Left colon (tissue), 2 donors: Measurements from ENCODE around the gene AGPAT4. TPM values are rescaled to one million over a fixed set of nuclear protein-coding genes. Genes with fewer than 3 reads are reported as not detected.

Experiments used
- ATAC-seq: fragments of 200-7000 bp; cut with Tn5 transposase; one replicate; pipeline ENCODE4 v1.9.1; 2020; ENCODE audit warnings: mild to moderate bottlenecking, moderate library complexity
- DNase-seq, 2 donors: peaks; one replicate each; pipeline ENCODE4 v3.0.0-alpha.2; 2020
- intact Hi-C, 2 donors: fragments of 100-400 bp; cut with DNase I in 1 of 2; cut with micrococcal nuclease in 1 of 2; formaldehyde crosslinking; loops; one replicate each; pipeline versions ENCODE4 v1.11.2 to v1.14.0; 2022; cut with DNase I, micrococcal nuclease
- total RNA-seq, 2 donors: library from RNA; stranded (reverse); fragmentation: NEBNext Ultra II Directional; extraction: Animal tissue kit (Norgen Biotek cat#: 25700); gene quantifications; one replicate each; pipeline ENCODE4 v1.2.1, GENCODE V29; 2021
- donor health status: DM: no; HTN: no; CAD: no.
- donor health status: DM: yes; HTN: yes; CAD: no.

AGPAT4 gene
- total RNA-seq, 2 donors from 2014 or later: 9.5 to 9.8 TPM

DNA sequence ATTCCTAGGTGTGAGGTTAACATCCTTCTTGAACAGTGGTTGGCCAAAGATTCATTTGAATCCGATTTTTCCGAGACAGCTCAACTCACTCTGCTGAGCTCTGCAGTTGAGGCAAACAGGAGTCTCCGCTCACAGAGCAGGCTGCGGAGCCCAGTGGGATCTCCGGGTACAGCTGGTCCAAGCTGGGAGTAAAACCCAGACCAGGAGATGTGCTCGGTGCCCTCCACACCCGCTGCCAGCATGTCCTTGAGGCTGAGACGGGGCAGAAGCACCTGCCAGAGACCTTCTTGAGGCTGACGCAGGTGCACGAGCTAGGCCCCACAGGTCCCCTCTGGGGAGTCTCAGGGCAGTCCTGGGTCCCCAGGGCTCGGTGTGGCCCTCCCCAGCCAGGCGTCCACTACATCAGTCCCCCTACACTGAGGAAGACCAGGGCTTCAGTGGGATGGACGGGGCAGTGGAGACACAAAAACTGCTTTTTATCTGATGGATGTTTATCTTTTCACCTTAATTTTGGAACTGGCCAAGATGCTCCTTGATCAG is 119.0 kb downstream of the AGPAT4 start:
- intact Hi-C loops: no loop called here
- no peak for ATAC-seq
- no peak for DNase-seq

DNA sequence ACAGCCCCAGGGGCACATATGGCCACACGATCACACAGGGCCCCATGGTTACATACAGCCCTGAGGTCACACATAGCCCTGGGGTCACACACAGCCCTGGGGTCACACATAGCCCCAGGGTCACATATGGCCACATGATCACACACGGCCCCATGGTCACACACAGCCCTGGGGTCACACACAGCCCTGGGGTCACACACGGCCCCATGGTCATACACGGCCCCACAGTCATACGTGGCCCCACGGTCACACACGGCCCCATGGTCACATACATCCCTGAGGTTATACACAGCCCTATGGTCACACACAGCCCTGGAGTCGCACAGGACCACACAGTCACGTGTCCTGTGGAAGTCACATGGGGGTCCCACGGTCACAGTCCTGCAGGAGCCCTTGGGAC is 120.1 kb downstream of the AGPAT4 start:
- ATAC-seq: no peak

DNA sequence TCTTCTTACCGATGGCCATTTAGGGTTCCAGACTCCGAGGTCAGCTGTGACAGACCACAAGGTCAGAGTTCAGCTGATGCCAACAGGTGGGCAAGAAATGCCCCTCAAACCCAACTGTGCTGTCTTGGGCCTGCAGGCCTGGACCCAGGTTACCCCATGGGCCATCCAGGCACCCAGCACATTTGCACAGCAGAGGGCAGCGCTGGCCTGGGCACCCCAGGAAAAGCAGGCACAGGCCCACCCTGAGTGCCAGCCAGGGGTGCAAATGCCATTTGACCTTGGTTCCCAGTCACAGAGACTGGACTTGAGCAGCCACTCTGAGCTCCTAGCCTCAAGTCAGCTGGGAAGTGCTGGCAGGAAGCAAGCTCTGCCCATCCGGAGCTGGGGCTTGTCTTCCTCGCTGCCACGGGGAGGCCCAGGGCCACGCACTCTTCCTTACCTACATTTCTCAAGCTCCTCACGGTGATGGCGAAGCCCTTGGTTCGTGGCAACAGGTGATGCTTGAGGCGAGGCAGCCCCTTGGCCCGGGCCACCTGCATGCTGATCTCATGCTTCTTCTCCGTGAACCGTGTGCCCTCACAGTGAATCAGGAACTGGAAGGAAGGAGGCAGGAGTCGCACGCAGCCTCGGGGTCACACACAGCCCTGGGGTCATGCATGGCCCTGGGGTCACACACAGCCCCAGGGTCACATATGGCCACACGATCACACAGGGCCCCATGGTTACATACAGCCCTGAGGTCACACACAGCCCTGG is 120.8 kb downstream of the AGPAT4 start:
- DNase-seq (no peak), ATAC-seq (peak; percentile 37)
- intact Hi-C loops: no loop called here

More for the DNA sequence above, 120.1 kb downstream of the AGPAT4 start:
- no peak for DNase-seq
- intact Hi-C loops: no loop called here

DNA sequence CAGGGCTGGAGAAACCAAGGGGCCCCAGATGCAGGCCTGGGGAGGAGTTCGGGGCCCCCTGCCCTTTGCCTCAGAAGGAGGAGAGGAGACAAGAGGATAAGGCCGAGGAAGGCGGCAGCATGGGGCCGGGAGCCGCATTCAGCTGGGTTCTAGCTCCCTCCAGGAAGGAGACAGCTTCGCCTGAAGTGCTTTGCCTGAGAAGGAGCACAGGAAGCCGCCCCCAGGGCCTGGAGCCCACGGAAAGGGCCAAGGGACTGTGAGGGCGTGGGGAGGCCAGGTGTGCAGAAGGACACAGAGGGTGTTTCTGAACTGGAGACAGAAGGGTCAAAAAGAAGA is 121.4 kb downstream of the AGPAT4 start:
- DNase-seq (no peak), ATAC-seq (no peak)
- intact Hi-C loops: no loop called here

DNA sequence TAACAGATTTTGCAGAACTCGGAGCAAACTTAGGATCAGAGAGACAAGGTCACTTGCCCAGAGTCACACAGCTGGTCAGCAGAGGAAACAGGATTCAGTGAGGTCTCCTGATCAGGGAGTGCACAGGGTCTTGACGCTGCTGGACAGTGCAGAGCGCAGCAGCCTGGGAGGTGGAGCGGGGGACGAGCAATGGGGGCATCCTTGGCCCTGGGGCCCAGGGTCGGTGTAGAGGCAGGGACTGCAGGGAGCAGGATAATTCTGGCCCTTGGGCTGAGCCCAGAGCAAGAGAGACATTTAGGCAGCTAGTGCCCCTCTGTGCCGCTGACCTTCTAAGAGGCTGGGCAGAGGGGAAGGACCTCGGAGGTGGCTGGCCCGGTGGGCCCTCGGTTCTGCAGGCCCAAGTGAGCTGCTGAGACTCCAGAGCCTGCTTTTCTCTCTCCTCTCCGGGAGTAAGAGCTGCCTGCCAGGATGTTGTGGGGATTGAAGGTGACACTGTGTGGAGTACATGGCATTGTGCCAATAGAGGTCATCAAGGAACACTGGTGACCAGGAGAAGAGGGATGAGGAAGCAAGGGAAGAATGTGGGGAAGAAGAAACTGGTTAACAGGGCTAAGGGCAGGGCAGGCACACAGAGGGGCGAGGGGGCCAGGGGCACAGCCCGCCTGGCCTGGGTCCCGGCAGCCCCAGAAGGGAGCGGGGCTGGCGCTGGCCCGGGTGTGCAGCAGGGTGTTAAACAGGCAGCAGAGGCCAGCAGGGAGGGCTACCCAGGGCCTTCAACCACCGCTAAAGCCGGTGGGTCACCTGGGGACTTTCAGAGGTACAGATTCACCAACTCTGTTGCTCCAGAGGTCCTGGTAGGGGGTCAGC is 122.0 kb downstream of the AGPAT4 start:
- ATAC-seq (no peak), DNase-seq (no peak)
- intact Hi-C loops: no loop called here

DNA sequence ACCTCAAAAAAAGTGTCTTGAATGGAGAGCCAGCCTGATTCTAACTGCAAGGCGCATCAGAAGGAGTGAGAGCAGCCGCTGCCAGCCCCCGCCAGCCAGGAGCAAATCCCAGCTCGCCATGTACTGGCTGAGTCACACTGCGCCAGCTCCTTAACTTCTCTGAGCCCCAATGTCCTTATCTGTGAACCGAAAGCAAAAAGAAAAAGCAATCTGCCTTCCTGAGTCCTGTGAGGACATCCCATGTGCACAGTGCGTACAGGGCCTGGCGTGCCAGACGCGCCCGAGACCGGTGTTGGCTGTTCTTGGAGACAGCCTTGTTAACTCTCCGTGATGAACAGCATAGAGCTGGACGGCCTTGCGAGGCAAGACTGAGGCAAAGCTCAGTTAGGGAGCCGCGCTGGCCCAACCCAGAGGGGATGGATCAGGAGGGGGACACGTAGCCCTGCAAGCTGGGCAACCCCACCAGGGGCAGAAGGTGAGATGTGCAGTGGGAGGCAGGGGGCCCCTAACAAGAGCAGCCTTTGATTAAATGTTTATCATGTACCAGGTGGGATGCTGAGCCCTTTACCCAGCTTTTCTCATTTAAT is 122.7 kb downstream of the AGPAT4 start:
- DNase-seq (no peak), ATAC-seq (no peak)
- intact Hi-C loops: no loop called here

DNA sequence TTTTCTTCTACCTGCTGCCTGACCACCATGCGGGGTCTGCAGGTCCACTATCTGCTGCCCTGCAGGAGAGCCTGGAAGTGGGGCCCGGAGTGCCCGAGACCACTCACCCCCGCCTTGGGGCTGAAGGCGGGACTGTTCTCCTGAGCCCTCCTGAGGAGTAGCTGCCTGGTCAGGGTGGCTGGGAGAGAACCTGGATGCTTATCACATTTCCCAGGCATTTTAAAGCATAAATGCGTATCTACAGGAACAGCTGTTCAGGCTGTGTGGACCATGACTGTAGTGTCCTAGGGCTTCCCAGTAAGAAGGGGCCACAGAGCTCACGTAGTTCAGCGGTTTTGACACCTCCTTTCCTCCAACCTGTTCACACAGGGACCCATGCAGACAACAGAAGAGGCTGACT is 123.3 kb downstream of the AGPAT4 start:
- intact Hi-C loops: no loop called here
- DNase-seq: no peak

DNA sequence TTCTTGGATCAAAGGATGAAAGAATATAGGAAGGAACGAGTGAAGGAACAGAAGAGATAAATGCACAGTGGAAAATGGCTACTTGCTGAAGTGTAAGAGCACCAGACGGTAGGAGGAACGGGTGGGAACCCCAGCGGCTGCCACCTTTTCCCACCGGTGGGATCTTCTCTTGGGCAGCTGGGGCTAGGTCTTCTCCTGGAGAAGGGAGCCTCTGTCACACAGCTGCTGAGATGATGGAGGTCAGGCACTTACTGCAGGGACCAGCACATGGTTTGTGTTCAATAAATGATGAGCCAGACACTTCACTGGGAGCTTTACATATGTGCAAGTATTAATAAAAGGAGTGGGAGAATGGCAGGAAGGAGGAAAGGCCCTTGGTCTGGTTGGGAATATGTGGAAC is 123.7 kb downstream of the AGPAT4 start:
- ATAC-seq: no peak
- DNase-seq: no peak
- intact Hi-C loops: no loop called here

More for the DNA sequence above, 123.3 kb downstream of the AGPAT4 start:
- ATAC-seq: no peak

DNA sequence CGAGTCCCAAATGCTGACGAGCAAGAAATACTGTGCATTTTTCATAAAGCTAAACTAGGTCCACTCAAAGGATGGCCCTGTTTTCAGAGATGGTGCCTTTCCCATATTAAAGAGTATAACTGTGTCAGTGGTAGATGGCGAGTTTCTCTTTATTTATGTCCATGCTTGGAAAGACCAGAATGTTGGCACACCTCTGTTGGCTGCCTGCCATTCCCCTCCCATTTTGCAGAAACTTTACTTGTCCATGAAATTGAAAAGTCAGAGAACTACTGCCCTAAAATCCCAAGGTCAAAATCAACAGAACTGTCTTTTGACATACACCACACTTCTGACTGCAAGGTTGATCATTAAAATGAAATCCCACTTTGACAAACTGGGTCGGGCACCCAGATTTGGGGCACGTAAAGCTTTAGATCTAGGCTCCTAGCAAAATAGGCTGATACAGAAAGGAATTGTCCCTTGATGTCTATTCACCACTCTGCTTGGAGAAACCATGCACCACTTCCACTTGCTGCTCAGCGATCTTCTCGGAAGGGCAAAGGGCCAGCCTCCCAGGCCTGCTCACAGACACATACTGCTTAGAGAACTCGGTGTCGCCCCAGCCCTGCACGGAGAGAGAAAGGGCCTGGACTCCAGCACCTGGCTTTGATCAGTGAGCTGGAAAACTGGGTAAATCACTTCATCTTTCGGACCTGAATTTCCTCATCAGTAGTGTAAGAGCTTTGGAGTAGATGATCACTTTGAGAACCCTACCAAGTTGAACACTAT is 130.0 kb downstream of the AGPAT4 start:
- ATAC-seq (no peak), DNase-seq (no peak)
- intact Hi-C loops: loop anchor here in 1 of 2 donors (10.0 kb wide), 1 partner anchor 231 kb away; no protein-coding TSS in a partner anchor

DNA sequence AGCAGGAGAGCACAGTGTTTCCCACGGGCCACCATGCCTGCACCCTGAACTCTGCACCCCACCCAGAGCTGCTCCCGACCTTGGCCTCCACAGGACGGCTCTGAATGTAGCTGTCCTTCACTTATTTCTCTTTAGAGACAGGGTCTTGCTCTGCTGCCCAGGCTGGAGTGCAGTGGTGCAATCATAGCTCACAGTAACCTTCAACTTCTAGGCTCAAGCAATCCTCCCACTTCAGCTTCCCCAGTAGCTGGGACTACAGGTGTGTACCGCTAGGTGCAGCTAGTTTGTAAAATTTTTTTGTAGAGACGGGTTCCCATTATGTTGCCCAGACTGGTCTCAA is 130.9 kb downstream of the AGPAT4 start:
- DNase-seq: no peak
- intact Hi-C loops: loop anchor here in 1 of 2 donors (10.0 kb wide), 1 partner anchor 232 kb away; no protein-coding TSS in a partner anchor
- no peak for ATAC-seq

DNA sequence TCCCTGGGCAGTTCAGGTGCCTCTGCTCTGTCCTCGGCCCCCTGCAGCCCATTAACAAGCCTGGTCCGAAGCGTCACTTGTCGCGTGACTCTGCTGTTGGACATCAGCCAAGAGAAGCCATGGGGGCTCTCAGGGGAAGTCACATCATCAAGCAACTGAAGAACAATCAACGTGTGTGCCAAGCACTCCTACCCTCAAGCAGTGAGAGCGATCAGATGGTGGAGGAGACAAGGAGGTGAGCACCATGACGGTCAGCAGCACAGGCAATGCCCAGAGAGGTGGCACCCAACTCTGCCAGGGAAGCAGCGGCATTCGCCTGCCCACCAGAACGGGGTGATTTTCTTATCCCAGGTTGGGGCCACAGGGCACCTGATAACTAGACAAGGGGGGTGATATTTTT is 132.7 kb downstream of the AGPAT4 start:
- no peak for ATAC-seq
- no peak for DNase-seq
- intact Hi-C loops: loop anchor here in 1 of 2 donors (10.0 kb wide), 1 partner anchor 234 kb away; no protein-coding TSS in a partner anchor

DNA sequence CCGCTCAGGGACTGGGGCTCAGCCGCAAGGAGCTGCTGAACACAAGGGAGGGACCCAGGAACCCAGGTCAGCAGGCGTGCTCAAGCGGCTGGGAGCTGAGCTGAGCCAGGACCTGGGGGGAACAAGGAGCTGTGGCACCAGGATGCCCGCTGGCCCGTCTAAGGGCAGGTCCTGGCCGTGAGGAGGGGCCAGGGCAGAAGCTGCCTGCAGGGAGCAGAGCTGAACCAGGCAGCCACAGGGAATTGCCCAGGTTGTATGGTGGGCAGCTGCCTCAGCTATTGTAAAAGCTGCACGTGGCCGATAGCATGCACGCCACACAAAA is 133.3 kb downstream of the AGPAT4 start:
- intact Hi-C loops: loop anchor here in 1 of 2 donors (10.0 kb wide), 1 partner anchor 234 kb away; no protein-coding TSS in a partner anchor
- ATAC-seq (no peak), DNase-seq (no peak)

DNA sequence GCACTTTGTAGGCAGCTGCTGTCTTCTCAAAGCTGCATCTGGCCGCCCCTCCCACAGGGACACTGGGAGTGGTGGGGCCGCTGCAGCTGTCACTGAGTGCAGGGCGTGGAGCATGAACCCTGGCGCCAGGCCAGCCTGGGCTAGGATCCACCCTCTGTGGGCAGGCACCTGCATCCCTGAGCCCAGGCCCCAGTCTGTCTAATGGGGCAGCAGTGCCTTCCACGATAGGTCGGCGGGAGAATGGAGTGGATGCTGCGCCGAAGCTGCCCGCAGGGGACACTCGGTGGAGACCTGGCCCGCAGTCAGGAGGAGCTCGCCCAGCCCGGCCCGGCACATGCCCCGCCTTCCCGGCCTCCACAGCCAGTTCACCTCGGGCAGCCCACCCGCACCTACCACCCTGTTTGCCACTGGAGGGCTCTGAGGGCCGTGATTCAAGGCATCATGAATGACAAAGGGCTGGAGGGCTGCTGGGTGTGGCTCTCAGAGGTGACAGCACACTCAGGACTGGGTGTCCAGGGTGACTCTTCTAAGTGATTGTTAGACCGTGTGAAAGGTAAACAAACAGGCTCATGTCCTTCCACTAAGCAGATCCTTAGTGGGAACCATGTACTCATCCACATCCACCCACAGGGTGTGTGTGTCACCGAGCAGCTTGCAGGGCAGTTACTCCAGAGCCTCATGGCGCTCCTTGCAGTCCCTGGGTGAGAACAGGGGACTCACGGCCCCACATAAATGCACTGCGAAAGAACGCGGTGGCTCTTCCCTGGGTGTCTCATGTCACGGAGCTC is 133.9 kb downstream of the AGPAT4 start:
- ATAC-seq: peak; percentile 93
- DNase-seq: peak; percentile 39 to 65
- intact Hi-C loops: loop anchor here in 1 of 2 donors (10.0 kb wide), 1 partner anchor 235 kb away; no protein-coding TSS in a partner anchor

DNA sequence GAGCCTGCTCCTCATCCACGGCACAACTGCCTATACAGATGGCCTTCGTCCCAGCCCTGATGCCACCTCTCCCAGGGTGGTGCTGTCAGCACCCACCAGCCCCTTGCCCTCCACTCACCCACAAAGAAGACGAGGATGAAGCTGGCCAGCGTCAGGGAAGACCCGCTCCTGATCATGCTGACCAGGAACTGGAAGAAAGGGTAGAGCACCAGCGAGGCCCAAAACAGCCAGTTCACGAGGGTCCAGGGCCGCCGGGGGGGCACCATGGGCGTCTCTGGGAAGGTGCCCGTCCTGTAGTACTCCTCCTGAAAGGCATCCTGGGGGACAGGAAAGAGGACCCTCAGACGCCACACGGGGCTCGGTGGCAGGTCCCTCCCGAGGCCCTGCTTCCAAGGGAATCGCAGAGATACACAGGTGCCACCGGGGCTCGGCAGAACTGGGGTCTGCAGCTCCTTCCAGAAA is 134.5 kb downstream of the AGPAT4 start:
- DNase-seq: no peak
- intact Hi-C loops: no loop called here
- ATAC-seq: no peak

DNA sequence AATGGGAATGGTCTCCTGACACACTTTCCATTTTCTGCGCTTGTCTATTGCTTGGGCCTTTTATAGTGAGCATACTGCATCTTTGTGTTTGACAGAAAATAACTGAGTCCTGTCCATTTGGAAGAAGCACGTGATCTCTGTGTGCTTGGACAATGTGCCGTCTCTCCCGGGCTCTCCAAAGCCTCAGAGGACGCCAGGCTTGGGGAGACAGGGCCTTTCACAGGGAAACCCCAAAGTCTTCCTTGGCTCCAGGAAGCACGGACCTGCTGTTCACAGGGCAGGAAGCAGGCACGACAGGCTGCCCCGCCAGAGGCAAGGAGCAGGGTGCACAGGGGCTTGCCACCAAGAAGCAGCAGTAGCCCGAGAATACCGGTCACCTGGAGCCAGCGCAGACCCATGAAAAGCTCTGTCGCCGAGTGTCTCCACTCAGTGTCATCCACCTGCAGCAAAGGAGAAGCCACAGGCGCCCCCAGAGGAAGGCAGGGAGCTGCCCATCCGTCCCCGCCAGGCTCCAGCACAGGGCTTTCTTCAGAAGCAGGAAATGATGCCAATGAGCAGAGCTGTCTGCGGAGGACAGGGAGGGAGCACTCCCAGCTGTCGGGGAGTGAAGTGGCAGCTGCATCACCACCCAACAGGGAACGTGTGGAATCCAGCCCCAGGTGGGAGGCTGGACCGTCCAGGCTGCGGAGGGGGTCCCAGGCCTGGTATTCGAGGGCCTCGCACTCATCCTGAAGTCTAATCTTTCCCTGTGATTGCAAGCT is 135.1 kb downstream of the AGPAT4 start:
- DNase-seq (no peak), ATAC-seq (no peak)
- intact Hi-C loops: no loop called here

DNA sequence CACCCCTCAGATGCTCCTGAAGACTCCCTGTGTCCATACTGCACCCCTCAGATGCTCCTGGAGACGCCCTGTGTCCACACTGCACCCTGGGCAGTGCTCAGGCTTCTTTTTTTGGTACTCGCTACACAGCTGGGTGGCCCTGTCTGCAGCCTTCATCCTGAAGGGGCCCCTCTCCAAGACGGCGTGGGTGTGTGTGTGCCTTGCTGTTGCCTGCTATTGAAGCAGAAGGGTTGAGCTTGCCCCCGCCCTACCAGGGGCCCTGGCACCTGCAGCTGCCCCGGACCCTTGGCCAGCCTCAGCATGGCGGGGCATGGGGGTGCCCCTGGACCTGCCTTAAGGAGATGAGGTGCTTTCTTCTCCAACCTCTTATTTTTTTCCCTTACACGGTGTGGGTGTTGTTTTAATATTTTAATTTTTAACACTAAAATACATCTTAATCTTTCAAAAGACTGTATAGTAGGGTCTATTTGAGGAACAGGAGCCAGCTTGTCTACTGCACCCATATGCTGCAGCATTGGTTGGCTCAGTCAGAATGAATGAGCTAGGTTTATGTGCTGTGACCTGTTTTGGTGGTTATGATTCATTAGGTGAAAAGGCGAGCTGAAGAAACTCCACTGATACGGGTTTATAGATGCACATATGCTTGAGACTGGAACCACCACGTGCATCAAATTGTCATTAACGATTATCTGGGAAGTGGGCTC is 135.9 kb downstream of the AGPAT4 start:
- DNase-seq (no peak), ATAC-seq (no peak)
- intact Hi-C loops: no loop called here

DNA sequence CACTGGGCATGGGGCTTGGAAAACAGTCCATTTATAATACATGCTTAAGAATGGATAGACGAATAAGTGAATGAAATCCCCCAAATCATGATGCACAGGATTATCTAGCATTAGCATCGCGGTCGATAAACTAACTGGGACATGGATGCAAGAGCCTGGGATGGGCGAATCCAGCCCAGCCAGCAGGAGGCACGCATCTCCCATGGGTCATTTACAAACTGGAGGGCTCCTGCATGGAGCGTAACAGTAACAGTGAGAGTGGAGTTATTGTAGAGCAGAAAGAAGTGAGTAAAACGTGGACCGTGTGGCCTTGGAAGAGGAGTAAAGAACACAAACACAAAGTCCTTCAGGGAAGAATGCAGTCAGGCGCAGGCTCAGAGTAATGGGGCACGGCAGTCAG is 136.5 kb downstream of the AGPAT4 start:
- intact Hi-C loops: no loop called here
- ATAC-seq (no peak), DNase-seq (no peak)
